Upper lobe of right lung (tissue), 1 donor: ENCODE results near the gene ADCY3. TPM values are rescaled to one million over a fixed set of nuclear protein-coding genes. Genes with fewer than 3 reads are reported as not detected.
A peak's percentile ranks its signal among the peaks of the same experiment; 100 is the strongest.

Experiments used
- ATAC-seq: fragments of 200-7000 bp; cut with Tn5 transposase; one replicate; pipeline ENCODE4 v1.9.1; 2020; ENCODE audit warnings: mild to moderate bottlenecking, moderate library complexity
- DNase-seq: peaks from one replicate; pipeline ENCODE4 v3.0.0-alpha.2; 2020
- H3K27ac ChIP-seq: fragments of 200-600 bp; one replicate; pipeline ENCODE4 v1.8.0; 2022
- H3K27me3 ChIP-seq: fragments of 200-600 bp; one replicate; pipeline ENCODE4 v1.8.0; 2022; ENCODE audit warnings: mild to moderate bottlenecking
- H3K36me3 ChIP-seq: fragments of 200-600 bp; one replicate; pipeline ENCODE4 v1.8.0; 2022
- H3K4me1 ChIP-seq: fragments of 200-600 bp; one replicate; pipeline ENCODE4 v1.8.0; 2022
- H3K4me3 ChIP-seq: fragments of 200-600 bp; one replicate; pipeline ENCODE4 v1.8.0; 2022; ENCODE audit warnings: mild to moderate bottlenecking
- H3K9me3 ChIP-seq: fragments of 200-600 bp; one replicate; pipeline ENCODE4 v1.8.0; 2022
- CTCF ChIP-seq: fragments of 200-600 bp; IDR thresholded peaks from one replicate; pipeline ENCODE4 v1.8.0; 2022; ENCODE audit warnings: antibody characterized with exemption
- intact Hi-C: fragments of 100-400 bp; cut with DNase I; formaldehyde crosslinking; loops from one replicate; pipeline ENCODE4 v1.11.0; 2022
- long read RNA-seq: library from polyadenylated mRNA; unstranded; transcript quantifications from one replicate; pipeline ENCODE4 v2.0.0, GENCODE V29; 2021
- total RNA-seq: library from RNA; stranded (reverse); fragmentation: NEBNext Ultra II Directional; extraction: Animal tissue kit (Norgen Biotek cat#: 25700); gene quantifications from one replicate; pipeline ENCODE4 v1.2.1, GENCODE V29; 2021
- donor health status: DM: no; HTN: yes; CAD: no; lungs with severe emphysema.

ADCY3 gene
- 37.0 TPM for total RNA-seq
- long read RNA-seq, full-length matches to known transcripts = 5 of 84 reads
- long read RNA-seq, partial matches to known transcripts = 18 of 84 reads
- long read RNA-seq, other reads (novel, unspliced or antisense) = 61 of 84 reads

GRCh38 chr2:24920098-24920808 lies at the start of gene ADCY3:
Gene ADCY3, minus strand, starts transcription at chr2:24920237. Its CDS starts 1,250 bp downstream, at chr2:24918987.
- H3K27me3 ChIP-seq = no peaks in the 10 kb centered on the region
- ATAC-seq (peak; percentile 73), DNase-seq (peak; percentile 78)
- no peak within 1 kb of the TSS for H3K27ac ChIP-seq
- peak within 1 kb of the TSS; percentile 62 for H3K4me3 ChIP-seq
- TF ChIP-seq CTCF = no peak
- H3K9me3 ChIP-seq = no peaks in the 10 kb centered on the region
- no peaks in the 10 kb centered on the region for H3K36me3 ChIP-seq
- intact Hi-C loops = no loop called here
- H3K4me1 ChIP-seq = peaks cover 6% of the 10 kb centered on the region

- Histone ChIP-seq H3K27me3 (no peaks in the 10 kb centered on the region), H3K4me3 (no peak overlapping the region), H3K27ac (no peak overlapping the region), H3K4me1 (peaks cover 4% of the 10 kb centered on the region), H3K36me3 (peaks cover 18% of the 10 kb centered on the region), H3K9me3 (no peaks in the 10 kb centered on the region)
- intact Hi-C loops = no loop called here
- no peak for TF ChIP-seq CTCF
- DNase-seq (no peak), ATAC-seq (no peak)
These were observed 49.7 kb upstream of the ADCY3 start for GRCh38 chr2:24969784-24970183.

GRCh38 chr2:24961903-24962302 lies 41.9 kb upstream of the ADCY3 start:
- intact Hi-C loops = no loop called here
- no peak overlapping the region for H3K27ac ChIP-seq
- ATAC-seq = no peak
- H3K36me3 ChIP-seq = peaks cover 63% of the 10 kb centered on the region
- DNase-seq = no peak
- no peaks in the 10 kb centered on the region for H3K9me3 ChIP-seq
- H3K4me1 ChIP-seq = no peaks in the 10 kb centered on the region
- no peak for TF ChIP-seq CTCF
- H3K4me3 ChIP-seq = no peak overlapping the region
- H3K27me3 ChIP-seq = no peaks in the 10 kb centered on the region

- H3K27me3 ChIP-seq = no peaks in the 10 kb centered on the region
- no peak for TF ChIP-seq CTCF
- no peak overlapping the region for H3K27ac ChIP-seq
- intact Hi-C loops = no loop called here
- ATAC-seq = no peak
- no peaks in the 10 kb centered on the region for H3K4me1 ChIP-seq
- no peaks in the 10 kb centered on the region for H3K9me3 ChIP-seq
- no peak for DNase-seq
- H3K36me3 ChIP-seq = peaks cover 71% of the 10 kb centered on the region
- H3K4me3 ChIP-seq = no peak overlapping the region
These were observed 39.7 kb upstream of the ADCY3 start for GRCh38 chr2:24959761-24960160.

GRCh38 chr2:24958411-24958935 lies 38.4 kb upstream of the ADCY3 start:
- no peaks in the 10 kb centered on the region for H3K4me1 ChIP-seq
- H3K36me3 ChIP-seq = peaks cover 71% of the 10 kb centered on the region
- no peaks in the 10 kb centered on the region for H3K9me3 ChIP-seq
- ATAC-seq (no peak), DNase-seq (no peak)
- H3K27ac ChIP-seq = no peak overlapping the region
- H3K4me3 ChIP-seq = no peak overlapping the region
- intact Hi-C loops = no loop called here
- TF ChIP-seq CTCF = no peak
- H3K27me3 ChIP-seq = no peaks in the 10 kb centered on the region
